GM18951 (cell line): ENCODE results near the gene DROSHA.
"Not testable (repeated sequence)": the region's sequence is repeated elsewhere in the genome, so short reads cannot be mapped to it uniquely, and the experiment has no call there.

ENCODE experiments used
- POLR2A ChIP-seq: IDR thresholded peaks from 4 replicates; pipeline ENCODE4 v1.6.1; 2011; ENCODE audit warnings: mild to moderate bottlenecking; ENCODE audit not compliant: insufficient read length, insufficient read depth; ENCODE audit errors: extremely low read depth
- in situ Hi-C: fragments of 300-500 bp; cut with MboI; formaldehyde crosslinking; loops from one replicate; pipeline ENCODE4 v1.12.0; 2022; ENCODE audit warnings: low sequenced_read_pairs, mixed read lengths, inconsistent platforms; ENCODE audit not compliant: unreplicated experiment

Gene DROSHA

DNA sequence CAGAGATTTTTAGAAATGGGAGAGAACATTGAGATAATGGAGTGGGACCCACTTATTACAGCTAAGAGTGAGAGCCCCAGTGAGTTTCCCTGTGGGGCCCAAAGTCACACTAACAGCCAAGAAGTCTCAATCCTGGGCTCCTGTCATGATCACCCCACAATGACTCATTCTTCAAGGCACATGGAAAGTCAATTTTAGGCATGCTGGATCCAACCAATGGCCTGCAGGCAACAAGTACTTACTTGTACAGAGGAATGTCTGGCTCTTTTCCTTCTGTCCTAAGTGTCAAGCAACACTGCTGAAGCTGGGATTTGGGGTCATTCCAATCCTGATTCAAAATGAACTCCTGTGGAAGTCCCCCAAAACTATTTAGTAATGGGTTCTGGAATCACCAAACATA lies 123.1 kb downstream of the DROSHA start:
- in situ Hi-C loops, result no loop called here
- TF ChIP-seq POLR2A, result no peak

- in situ Hi-C loops, result no loop called here
- no peak for TF ChIP-seq POLR2A
These were observed 123.8 kb downstream of the DROSHA start for GRCh38 chr5:31407921-31408693.

- no peak for TF ChIP-seq POLR2A
- in situ Hi-C loops, result no loop called here
These were observed 127.6 kb downstream of the DROSHA start for GRCh38 chr5:31404325-31404724.

GRCh38 chr5:31401691-31402090 lies 130.2 kb downstream of the DROSHA start:
- in situ Hi-C loops, result no loop called here
- TF ChIP-seq POLR2A, result no peak

- in situ Hi-C loops, result no loop called here
- no peak for TF ChIP-seq POLR2A
These were observed 133.9 kb downstream of the DROSHA start for GRCh38 chr5:31397926-31398557.

DNA sequence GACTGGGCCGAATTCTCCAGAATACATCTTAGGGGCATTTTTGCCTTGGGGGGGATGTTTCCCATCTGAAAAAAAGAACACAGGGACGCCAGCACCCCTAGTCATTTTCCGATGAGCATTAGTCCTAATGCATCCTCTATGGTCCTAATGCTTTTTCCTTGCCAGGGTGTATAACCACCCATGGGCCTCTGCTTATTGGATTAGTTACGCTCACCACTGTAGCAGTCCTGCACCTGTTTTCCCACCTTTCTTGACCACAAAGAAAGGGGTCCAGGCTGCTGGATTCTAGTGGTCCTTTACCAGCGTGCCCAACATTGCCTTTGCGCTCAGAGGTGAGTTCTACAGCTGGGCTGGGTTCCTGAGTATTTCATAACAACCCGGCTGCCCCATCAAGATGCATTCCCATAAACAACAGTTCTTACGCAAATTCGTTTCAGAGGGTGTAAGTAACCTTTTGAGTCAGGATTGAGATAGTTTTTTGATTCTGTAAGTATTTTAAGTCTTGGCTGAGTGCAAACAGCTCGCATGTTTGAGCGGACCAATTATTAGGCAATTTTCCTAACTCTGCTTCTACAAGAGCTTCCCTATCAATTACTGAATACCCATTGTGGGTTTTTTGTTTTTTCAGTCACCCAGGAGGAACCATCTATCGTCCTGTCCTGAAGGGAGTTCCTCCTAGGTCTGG lies 135.1 kb downstream of the DROSHA start:
- TF ChIP-seq POLR2A, result no peak
- in situ Hi-C loops, result no loop called here

- in situ Hi-C loops, result not testable (repeated sequence)
These were observed 136.3 kb downstream of the DROSHA start for GRCh38 chr5:31395450-31396045.

GRCh38 chr5:31393126-31393525 lies 138.8 kb downstream of the DROSHA start:
- in situ Hi-C loops, result no loop called here
- no peak for TF ChIP-seq POLR2A

DNA sequence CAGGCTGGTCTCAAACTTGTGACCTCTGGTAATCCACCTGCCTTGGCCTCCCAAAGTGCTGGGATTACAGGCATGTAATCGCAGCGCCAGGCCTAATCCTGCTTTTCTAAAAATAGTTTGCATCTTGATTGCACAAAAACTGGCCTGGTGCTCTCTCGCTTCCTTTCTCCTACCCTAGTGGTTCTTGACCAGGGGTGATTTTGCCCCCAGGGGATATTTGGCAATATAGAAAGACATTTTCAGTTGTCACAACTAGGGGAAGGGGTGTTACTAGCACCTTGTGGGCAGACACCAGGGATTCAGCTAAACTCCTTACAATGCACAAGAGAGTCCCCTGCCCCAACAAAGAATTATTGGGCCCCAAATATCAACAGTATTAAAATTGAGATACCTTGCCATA lies 139.8 kb downstream of the DROSHA start:
- no peak for TF ChIP-seq POLR2A
- in situ Hi-C loops, result no loop called here

- no peak for TF ChIP-seq POLR2A
- in situ Hi-C loops, result no loop called here
These were observed 141.6 kb downstream of the DROSHA start for GRCh38 chr5:31390256-31390655.

- in situ Hi-C loops, result no loop called here
- no peak for TF ChIP-seq POLR2A
These were observed 145.9 kb downstream of the DROSHA start for GRCh38 chr5:31385774-31386537.

DNA sequence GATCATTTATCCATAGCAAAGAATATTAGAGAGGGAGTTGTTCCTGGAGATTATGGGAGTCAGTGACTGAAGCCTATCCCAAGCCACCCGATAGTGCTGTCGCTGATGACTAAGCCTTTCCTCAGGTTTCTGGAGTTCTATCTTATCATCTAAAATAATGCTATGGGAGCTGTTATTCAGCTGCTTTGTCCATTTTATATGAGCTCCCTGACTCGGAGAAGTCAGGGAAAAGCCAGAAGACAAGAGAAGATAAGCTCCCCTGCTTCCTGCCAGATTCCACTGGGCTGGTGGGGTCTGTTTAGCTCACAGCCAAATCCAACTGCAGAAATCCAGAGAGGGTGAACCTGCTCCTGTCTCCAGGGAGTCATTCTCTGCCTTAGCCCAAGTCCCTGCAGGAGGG lies 148.2 kb downstream of the DROSHA start:
- in situ Hi-C loops, result no loop called here
- no peak for TF ChIP-seq POLR2A
